ENCODE results near the gene STXBP1. TPM values are rescaled to one million over a fixed set of nuclear protein-coding genes. Genes with fewer than 3 reads are reported as not detected.

Gene STXBP1
- total and polyA plus RNA-seq, 2 of the 13 experiments (the other 11 are each of a cell fraction or from before 2014, with no cell fraction given): 2.9 TPM

DNA sequence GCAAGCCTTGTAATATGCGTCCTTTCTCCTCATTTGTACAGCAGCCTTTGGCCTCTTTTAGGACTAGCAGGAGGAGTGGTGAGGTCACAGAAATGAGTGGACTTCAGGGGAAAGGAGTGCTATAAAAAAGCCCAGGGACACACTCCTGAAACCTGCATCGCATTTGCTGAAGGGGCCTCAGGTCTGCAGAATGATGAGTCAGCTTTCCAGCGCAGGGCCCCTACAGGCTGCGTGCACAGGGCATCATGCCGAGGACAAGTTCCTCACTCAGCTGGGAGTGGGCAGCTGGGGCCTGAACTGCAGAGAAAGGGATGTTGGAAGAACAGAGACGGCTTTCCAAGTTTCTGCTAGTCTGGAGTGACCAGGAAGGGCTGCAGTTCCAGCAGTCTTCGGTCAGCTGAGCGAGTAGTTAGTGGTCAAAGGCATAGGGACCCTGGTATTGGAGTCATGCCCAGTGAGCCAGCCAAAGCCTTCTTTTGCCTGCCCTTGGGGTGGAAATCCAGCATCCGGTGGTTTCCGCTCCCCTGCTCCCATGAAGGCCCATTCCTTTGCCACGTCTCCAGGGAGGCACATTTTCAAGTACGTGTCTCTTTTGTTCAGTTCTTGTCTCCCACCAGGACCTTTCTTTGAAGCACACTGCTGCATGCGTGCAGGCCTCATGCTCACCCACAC, 77.4 kb downstream of the STXBP1 start (continued):
- TF ChIP-seq ZFP82 (CRISPR knock-in tag; IDR thresholded peaks at IDR 0.05; ENCODE audit: borderline replicate concordance) (no peak), MAFF (IDR thresholded peaks at IDR 0.05; ENCODE audit: low read depth, low read length) (peak; percentile 78), ZNF616 (CRISPR knock-in tag; IDR thresholded peaks at IDR 0.05; ENCODE audit: low read depth) (no peak)

DNA sequence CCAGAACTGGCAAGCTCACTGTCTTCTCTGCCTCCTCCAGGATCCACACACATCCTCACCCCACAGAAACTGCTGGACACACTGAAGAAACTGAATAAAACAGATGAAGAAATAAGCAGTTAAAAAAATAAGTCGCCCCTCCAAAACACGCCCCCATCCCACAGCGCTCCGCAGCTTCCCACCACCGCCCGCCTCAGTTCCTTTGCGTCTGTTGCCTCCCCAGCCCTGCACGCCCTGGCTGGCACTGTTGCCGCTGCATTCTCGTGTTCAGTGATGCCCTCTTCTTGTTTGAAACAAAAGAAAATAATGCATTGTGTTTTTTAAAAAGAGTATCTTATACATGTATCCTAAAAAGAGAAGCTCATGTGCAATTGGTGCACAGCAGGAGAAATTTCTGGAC, 78.7 kb downstream of the STXBP1 start:
- no peak overlapping the region for H3K27ac ChIP-seq (ENCODE audit: extremely low read length, insufficient read depth, low read length)
- no peak for FAIRE-seq
- H3K9me3 ChIP-seq (ENCODE audit: low read length): no peaks in the 10 kb centered on the region
- in situ Hi-C loops (cut with HindIII; ENCODE audit: extremely low pct_ligation_motif_present, low pct_unique_long_range_greater_than_20kb) (no loop called here), intact Hi-C loops (cut with micrococcal nuclease; ENCODE audit: unreplicated experiment) (no loop called here)
- H3K36me3 ChIP-seq (replicated peaks in 1 of 2; ENCODE audit: control insufficient read depth in 1 of 2, insufficient read depth in 2 of 2, low read length in 2 of 2): no peaks in the 10 kb centered on the region
- no peak overlapping the region for H3K9ac ChIP-seq (ENCODE audit: insufficient read depth, low read depth, low read length)
- no peak for DNase-seq (ENCODE audit: low spot score)
- WGBS (ENCODE audit: low lambda C conversion rate): 86% methylated on average over 10 of the region's 10 CpGs
- no peaks in the 10 kb centered on the region for H3K27me3 ChIP-seq (ENCODE audit: control insufficient read depth in 1 of 2, insufficient read depth in 2 of 2, low read length in 2 of 2)
- H4K20me1 ChIP-seq (ENCODE audit: insufficient read depth, low read length): no peaks in the 10 kb centered on the region
- H2AFZ ChIP-seq (ENCODE audit: low read length): no peak overlapping the region
- peaks cover 15% of the 10 kb centered on the region for H3K4me1 ChIP-seq (ENCODE audit: insufficient read depth, low read length)
- no peak overlapping the region for H3K4me3 ChIP-seq (replicated peaks in 1 of 3; ENCODE audit: insufficient read depth in 1 of 3, low read depth in 2 of 3, low read length in 3 of 3)
- ChIA-PET POLR2A (no interaction called here), CTCF (ENCODE audit: low intra/inter-chr PET ratio, low total read pairs) (no interaction called here)
- no peaks in the 10 kb centered on the region for H3K79me2 ChIP-seq (ENCODE audit: insufficient read depth, low read length)
- BruUV-seq (replicated peaks): no TSS peak
- no peak overlapping the region for H3K4me2 ChIP-seq (ENCODE audit: low read depth, low read length)
- no peak for TF ChIP-seq ZNF749 (CRISPR knock-in tag; IDR thresholded peaks at IDR 0.05; ENCODE audit: borderline replicate concordance)
- TF ChIP-seq, protein P1, sequence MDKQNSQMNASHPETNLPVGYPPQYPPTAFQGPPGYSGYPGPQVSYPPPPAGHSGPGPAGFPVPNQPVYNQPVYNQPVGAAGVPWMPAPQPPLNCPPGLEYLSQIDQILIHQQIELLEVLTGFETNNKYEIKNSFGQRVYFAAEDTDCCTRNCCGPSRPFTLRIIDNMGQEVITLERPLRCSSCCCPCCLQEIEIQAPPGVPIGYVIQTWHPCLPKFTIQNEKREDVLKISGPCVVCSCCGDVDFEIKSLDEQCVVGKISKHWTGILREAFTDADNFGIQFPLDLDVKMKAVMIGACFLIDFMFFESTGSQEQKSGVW (CRISPR knock-in tag; IDR thresholded peaks at IDR 0.05; ENCODE audit: borderline replicate concordance): no peak
- TF ChIP-seq ZNF782 (CRISPR knock-in tag; IDR thresholded peaks at IDR 0.05; ENCODE audit: borderline replicate concordance): no peak
- TF ChIP-seq ZNF761 (CRISPR knock-in tag; conservative IDR thresholded peaks at IDR 0.05): no peak
- ATAC-seq: no peak

All from HepG2 (cell line).